Endothelial cell of hepatic sinusoid (primary cell): ENCODE measurements around the gene HMCN2.

ENCODE experiments used
- in situ Hi-C: cut with HindIII; loops from 2 replicates; pipeline ENCODE4 v1.10.0; 2017; ENCODE audit warnings: low sequenced_read_pairs

HMCN2 gene, protein sequence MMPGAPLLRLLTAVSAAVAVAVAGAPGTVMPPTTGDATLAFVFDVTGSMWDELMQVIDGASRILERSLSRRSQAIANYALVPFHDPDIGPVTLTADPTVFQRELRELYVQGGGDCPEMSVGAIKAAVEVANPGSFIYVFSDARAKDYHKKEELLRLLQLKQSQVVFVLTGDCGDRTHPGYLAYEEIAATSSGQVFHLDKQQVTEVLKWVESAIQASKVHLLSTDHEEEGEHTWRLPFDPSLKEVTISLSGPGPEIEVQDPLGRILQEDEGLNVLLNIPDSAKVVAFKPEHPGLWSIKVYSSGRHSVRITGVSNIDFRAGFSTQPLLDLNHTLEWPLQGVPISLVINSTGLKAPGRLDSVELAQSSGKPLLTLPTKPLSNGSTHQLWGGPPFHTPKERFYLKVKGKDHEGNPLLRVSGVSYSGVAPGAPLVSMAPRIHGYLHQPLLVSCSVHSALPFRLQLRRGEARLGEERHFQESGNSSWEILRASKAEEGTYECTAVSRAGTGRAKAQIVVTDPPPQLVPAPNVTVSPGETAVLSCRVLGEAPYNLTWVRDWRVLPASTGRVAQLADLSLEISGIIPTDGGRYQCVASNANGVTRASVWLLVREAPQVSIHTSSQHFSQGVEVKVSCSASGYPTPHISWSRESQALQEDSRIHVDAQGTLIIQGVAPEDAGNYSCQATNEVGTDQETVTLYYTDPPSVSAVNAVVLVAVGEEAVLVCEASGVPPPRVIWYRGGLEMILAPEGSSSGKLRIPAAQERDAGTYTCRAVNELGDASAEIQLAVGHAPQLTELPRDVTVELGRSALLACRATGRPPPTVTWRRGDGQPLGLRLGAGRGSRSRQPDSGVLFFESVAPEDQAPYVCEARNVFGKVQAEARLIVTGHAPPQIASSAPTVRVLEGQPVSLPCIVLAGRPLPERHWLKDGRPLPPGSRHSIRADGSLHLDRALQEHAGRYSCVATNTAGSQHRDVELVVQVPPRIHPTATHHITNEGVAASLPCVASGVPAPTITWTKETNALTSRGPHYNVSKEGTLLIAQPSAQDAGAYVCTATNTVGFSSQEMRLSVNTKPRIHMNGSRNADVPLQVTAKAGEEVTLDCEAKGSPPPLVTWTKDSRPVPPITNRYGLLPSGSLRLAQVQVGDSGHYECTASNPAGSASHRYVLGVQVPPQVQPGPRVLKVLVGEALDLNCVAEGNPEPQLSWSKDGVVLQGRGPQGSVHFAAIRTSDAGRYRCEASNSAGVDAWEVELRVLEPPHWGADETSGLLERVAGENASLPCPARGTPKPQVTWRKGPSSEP (N-terminal part only)

DNA sequence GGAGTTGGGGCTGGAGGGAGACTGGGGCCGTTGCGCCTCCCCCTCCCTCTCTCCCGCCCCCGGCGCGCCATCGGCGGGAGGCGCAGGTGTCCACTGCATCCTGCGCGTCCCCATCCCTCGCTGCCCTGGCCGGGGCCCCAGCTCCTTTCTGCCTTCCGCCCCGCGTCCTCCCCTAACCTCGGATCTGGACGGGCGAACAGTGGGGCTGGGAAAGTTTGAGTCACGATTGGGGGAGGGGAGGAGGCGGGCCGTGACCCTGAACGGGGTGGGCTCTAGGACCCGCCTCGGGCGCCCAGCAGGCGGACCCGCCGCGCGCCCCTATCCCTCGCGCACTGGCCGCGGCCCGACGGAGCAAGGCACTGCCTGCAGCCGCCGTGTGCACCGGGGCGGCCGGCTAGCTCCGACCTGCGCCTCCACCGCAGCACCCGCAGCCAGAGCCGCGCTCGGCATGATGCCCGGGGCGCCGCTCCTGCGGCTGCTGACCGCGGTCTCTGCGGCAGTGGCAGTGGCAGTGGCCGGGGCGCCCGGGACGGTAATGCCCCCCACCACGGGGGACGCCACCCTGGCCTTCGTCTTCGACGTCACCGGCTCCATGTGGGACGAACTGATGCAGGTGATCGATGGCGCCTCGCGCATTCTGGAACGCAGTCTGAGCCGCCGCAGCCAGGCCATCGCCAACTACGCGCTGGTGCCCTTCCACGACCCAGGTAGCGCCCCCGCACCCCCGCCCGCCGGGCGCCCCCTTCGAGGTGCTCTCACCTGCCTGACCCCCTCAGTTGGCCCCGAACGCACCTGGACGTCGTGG lies at the start of gene HMCN2:
HMCN2 (plus strand) TSS at position 330 of the 805 bp plus-strand sequence; CDS start at position 449, 119 bp downstream.
- in situ Hi-C loops: loop anchor here (25.0 kb wide), 1 partner anchor 428 kb away; the partner anchor contains the start of genes C9orf78 and USP20

DNA sequence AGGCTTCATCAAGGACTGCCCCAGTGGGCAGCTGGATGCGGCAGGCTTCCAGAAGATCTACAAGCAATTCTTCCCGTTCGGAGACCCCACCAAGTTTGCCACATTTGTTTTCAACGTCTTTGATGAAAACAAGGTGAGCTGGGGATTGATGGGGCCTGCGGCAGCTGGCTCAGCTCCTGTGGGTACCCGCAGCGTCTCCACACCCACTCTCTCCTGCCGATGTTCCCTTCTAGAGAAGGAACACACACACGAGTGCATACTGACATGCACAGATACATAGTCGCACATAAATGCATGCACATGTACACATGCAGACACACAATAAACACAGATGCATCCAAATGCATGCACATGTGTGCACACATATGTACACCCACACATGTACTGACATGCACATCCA lies 47.7 kb upstream of the HMCN2 start:
- in situ Hi-C loops: no loop called here

DNA sequence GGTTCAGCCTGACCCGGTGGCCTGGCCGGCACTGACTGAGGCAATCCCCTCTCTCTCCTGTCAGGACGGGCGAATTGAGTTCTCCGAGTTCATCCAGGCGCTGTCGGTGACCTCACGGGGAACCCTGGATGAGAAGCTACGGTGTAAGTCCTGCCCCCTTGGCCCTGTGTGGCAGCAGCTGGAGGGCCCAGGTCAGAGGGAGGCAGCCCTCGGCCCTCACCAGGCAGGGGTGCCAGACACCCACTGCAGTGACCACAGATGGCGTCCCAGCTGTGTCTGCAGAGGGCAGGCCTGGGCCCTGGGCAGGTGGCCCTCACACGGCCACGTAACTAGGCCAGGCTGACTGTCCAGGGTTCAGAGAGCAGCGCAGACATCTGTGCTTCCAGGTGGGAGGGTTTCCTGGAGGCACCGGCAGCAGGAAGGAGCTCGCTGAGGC lies 45.9 kb upstream of the HMCN2 start:
- in situ Hi-C loops: no loop called here

DNA sequence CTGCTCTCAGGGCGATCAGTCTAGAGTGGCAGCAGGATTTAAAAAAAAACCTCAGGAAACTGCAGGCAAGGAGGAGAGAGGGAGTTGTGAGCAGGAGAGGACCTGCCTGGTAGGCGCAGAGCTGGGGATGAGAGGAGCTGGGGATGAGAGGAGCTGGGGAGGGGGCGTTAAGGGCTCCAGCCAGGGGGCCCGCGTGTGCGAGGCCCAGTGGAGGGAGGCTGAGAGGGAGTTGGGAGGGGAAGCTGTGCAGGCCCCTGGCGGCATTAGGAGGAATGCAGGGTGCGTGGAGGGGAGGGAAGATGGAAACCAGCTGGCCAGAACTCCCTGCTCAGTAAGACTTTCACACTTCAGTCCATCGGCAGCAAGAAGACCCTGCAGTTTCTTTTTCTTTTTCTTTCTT lies 45.2 kb upstream of the HMCN2 start:
- in situ Hi-C loops: no loop called here

DNA sequence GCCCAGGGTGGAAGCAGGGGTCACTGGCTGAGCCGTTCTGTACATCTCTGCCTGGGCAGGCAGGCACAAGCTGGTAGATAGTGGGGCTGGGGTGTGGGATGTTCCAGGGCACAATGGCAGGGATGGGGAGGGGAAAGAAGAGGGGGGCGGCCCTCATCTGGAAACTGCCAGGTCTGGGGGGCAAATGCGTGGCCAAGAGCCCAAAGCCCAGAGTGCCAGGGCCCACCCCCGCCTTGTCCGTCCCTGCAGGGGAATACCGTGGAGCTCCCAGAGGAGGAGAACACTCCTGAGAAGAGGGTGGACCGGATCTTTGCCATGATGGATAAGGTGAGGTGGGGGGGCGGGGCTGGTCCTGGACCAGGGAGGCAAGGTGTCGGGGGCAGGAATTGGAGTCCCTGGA lies 42.7 kb upstream of the HMCN2 start:
- in situ Hi-C loops: no loop called here

DNA sequence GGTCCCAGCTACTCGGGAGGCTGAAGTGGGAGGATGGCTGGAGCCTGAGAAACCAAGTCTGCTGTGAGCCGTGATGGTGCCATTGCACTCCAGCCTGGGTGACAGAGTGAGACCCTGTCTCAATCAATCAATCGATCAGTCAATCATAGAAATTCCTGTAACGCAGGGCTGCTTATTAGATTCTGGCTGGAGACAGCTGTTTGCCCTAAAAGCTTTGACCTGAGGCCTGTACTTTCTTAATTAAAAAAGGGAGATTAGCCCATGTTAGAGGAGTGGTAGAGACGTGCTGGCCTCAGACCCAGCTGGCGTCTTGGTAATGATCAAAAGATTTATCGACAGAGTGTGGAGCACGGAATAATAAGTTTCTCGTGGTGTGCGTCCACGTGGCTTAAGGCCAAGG lies 40.5 kb upstream of the HMCN2 start:
- in situ Hi-C loops: loop anchor here (5.0 kb wide), 1 partner anchor 53 kb away; the partner anchor contains the start of gene NCS1

DNA sequence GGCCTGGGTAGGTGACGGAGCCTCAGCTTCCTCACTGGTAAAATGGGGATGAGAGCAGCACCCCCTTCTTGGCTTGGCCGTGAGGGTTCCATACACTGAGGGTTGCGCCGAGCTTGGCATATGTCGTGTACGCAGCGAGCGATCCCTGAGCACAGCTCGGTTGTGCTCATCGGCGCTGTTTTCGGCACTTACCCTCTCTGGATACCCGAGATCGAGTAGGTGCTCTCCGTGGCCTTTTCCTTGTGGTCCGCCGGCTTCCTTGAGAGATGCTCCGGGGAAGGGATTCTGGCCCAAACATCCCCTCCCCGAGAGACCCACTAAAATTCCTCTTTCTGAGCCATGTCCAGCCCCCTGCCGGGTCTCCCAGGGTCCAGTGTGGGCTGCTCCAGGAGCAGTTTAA lies 40.0 kb upstream of the HMCN2 start:
- in situ Hi-C loops: loop anchor here (5.0 kb wide), 1 partner anchor 53 kb away; the partner anchor contains the start of gene NCS1

DNA sequence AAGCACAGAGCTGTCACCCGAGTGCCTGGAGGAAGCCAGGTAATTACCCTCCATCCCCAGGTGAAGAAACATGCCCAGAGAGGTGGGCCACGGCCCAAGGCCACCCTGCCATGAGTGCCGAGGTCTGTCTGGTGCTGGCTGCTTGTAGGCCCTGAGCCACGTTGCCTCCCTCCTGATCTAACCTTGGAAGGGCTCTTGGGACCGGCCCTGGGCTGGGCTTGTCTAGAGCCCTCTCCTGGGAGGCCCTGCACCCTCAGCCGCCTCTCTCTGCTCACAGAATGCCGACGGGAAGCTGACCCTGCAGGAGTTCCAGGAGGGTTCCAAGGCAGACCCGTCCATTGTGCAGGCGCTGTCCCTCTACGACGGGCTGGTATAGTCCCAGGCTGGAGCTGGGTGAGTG lies 39.4 kb upstream of the HMCN2 start:
- in situ Hi-C loops: loop anchor here (5.0 kb wide), 1 partner anchor 54 kb away; the partner anchor contains the start of gene NCS1

DNA sequence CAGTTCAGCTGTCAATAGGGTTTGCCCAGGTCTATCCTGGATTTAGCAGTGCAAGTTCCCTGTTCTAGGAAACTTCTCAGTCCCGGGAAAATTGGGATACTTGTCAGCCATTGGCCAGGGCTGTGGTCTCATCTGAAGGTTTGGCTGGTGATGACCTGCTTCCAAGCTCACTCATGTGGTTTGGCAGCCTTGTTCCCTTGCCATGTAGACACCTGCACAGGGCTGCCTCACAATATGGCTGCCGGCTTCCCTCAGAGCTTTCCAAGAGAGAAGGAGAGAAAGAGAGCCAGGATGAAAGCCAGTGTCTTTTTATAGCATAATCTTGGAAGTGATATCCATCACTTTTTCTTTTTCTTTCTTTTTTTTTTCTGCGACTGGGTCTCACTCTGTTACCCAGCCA lies 37.7 kb upstream of the HMCN2 start:
- in situ Hi-C loops: loop anchor here (5.0 kb wide), 1 partner anchor 56 kb away; the partner anchor contains the start of gene NCS1

DNA sequence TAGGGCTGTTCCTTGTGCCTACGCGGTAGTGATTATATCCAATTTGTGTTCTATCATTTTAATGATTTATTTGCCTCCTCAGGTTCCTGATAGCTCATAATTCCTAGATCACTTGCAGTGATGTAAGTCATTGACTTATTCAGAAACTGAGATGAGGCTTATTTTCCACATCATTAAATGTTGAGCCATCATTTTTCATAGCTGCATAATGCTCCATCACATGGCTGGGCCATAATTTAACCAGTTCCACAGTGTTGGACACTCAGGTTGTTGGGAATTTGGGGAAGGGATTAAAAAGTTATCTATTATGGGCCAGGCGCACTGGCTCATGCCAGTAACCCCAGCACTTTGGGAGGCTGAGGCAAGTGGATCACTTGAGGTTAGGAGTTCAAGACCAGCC lies 35.8 kb upstream of the HMCN2 start:
- in situ Hi-C loops: loop anchor here (5.0 kb wide), 1 partner anchor 57 kb away; the partner anchor contains the start of gene NCS1

DNA sequence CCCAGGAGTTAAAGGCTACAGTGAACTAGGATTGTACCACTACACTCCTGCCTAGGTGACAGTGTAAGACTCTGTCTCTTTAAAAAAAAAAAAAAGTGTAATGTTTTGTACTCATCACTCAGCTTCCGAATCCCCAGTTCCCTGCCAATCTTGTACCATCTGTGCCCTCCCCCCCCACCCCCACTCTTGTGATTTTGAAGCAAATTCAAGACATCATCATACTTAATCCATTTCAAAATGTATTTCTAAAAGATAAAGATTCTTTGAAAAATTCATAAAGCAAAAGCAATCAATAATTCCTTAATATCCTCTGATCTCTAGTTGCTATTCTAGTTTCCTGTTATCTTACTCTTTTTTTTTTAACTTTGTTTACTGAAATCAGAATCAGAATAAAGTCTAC lies 34.9 kb upstream of the HMCN2 start:
- in situ Hi-C loops: no loop called here

DNA sequence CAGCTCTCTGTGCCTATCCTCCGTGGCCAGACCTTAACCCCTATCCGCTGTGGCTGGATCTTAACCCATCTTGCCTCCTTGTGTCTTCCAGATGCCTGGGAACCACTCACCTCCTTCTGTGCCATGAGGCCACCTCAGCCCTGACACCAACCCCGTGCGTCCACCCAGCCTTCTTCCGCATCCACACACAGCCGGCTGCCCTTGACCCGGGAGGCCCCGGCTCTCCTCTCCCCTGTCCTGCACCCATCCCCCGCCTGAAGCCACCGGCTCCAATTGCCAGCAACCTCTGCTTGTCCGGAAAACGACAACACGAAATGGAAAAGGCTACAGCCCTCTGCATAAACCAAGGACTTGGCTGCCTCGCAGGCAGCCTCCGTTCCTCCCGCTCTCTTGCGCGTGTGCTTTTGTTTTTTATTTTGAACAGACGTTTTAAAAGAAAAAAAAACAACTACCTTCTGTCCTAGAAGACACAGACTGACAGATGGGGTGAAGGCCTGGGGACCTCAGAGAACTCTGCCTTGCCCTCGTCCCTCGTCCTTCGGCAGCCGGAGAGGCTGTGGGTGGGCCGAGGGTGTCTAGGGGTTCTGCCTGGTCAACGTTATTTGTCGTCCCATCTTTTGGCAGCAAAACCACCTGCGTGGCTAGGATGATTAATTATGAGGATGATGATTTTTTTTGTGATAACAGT lies 32.5 kb upstream of the HMCN2 start:
- in situ Hi-C loops: no loop called here

DNA sequence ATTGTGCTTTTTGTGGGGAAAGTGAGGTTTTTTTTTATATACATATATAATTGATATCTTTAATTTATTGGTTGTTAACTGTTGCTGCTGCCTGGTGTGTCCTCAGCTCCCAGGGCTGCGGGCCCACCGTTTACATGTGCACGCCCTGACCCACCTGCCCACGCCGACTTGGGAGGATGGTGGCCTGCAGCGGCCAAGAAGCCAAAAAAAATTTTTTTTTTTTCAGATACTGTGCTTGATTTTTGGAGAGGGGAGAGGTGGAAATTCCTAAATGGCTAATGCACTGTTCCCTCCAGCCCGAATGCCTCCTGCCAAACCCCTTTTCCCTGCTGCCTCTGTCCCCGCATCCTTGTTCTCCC lies 32.0 kb upstream of the HMCN2 start:
- in situ Hi-C loops: no loop called here

DNA sequence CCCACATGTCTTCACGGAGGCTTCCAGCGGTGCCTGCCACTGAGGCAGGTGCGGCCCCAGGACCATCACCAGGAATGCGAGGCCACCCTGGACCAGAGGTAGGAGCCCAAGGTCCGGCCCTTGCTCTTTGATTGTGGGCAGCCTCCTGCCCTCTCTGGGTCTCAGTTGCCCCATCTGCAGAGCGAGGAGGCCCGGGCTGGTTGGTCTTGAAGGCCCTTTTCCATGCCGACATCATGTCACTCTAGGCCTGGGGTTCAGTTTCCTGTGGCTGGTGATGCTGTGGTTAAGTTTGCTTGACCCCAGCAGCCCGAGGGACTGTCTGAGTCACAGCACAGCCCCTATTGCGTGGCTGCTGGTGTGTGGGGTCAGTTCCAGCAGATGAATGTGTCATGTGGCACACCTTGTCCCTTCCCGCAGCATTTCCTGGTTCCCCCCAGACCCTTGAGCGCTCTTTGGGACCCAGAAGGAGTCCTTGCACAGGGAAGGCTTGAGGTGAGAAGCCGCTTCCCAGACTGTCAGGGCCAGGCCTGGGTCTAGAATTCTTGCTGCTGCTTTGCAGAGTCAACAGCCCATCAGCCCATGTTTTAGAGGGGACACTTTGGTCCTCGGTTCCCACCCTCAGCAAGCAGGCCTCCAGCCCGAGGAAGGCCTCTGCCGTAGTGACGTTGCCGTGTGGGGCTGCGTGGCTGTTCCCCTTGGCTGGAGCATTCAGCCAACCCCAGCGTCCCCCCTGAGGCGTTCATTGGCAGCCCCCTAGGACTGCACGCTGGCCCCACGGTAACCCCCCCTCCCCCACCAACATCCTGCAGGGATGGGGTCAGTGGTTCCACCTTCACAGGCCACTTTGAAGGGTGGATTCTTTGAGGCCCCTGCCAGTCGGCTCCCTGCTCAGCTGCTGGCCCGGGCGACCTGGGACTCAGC lies 31.0 kb upstream of the HMCN2 start:
- in situ Hi-C loops: no loop called here

DNA sequence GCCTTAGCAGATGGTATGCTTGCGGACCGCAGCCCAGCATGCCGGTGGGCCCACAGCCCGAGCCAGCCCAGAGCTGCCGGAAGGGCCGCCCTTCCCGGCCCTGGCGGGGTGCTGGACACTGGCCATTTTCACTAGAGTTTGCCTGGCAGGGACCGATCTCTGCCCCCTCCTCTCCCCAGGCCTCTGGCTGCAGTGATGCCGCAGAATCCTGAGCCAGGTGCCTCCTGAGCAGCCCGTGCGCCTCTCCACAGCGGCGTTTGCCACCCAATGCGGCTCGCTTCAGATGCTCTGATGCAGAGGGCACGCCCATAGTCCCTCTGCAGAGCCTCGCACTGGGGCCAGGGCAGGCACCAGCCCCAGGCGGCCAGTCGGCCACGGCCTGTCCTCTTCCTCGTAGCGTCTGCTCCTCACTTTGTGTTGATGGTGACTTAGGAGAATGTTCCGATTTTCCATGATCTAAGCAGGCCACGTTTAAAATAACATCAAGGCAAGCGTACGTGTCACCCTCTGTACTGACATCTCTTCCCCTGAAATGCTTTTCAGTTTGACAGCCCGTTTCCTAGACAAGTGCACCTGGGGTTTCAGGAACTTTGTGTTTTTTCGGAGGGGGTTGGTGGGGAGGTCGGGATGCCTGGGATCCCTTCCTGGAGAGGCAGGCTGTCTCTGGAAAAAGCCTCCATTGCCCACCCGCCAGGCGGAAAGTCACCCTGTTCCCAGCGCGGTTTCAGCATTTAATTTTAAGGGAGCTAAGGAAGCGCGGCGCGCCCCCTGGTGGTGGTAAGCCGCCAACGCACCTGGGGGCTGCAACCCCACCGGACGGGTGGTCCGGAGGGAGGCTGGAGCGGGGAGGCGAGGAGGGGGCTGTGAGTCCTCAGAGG lies 29.8 kb upstream of the HMCN2 start:
- in situ Hi-C loops: no loop called here

DNA sequence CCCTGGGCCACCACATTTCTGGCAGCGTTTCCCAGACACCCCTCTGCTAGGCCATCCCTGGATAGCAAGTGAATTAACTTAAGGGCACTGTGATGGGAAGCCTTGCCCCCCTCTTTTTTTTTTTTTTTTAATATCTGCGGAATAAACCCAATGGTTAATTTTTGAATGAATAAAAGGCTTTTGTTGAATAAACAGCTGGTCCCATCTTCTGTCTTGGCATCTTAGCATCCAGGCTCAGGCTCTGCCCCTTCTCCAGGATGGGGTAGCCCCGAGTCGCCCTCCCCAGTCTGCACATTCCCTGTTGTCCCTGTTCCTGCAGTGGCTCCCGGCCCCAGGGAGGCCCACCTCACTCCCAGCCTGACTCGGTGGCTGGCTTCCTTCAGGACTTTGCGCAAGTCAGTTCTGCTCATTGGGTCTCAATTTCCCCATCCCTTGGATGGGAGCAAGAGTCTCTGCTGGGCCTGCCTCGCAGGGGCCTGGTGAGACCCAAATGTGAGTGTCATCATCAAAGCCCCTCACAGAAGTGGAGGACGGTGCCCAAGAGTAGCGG lies 29.0 kb upstream of the HMCN2 start:
- in situ Hi-C loops: no loop called here

DNA sequence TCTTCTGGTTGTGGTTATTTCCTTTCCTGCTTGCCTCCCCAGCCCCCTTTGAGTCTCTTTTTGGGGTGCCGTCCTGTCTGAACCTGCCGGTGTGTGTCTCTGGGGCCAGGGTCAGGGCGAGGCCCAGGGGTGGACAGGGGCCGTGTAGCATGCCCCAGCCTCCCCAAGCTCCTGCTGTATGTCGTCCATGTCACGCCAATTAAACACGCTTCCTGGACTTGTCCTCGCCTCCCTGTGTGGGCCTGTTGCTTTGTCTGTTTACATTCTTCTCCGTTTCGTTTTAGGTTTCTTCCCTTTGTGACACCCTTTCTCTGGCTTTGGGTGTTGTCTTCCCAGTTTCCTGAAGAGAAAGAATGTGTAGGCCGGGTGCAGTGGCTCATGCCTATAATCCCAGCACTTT lies 28.5 kb upstream of the HMCN2 start:
- in situ Hi-C loops: no loop called here
